Measurements from ENCODE around the gene KRT9. TPM values are rescaled to one million over a fixed set of nuclear protein-coding genes. Genes with fewer than 3 reads are reported as not detected.

Gene KRT9
- polyA plus RNA-seq, 2 of the 4 experiments (the other 2 are of a cell fraction), result not detected

DNA sequence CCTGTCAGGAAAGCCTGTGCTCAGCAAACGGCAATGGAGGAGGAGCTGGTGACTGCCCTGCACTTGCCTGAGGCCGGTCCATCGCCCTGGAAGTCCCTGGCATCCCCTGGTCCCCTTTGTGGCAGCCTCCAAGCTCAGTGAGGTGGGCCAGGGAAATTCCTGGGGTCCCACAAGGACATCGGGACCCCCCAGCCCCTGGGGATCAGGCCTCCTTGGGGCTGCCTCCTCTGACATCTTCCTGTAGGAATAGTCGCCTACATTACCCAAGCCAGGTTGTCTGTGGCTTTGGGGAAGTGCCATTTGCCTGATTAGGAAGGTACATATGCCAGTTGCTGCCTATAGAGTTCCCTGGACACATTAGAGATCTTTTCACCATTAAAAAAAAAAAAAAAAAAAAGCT, 7.1 kb upstream of the KRT9 start:
- ChIA-PET CTCF (interaction anchor here (0.6 to 3.1 kb wide), 23 partner anchors 9 to 825 kb away, joined by 3 to 44 read pairs (median 5); partner anchors contain the start of genes KRT17 and KRT35), POLR2A (interaction anchor here (0.6 to 1.0 kb wide), 4 partner anchors 29 to 110 kb away, joined by 3 to 7 read pairs (median 4); partner anchors contain the start of gene EIF1)
- 58% methylated on average over 5 of the region's 5 CpGs for WGBS (ENCODE audit: missing lambda C conversion rate)
- peak overlapping the region; percentile 70 for H3K4me2 ChIP-seq
- TF ChIP-seq, protein P1, sequence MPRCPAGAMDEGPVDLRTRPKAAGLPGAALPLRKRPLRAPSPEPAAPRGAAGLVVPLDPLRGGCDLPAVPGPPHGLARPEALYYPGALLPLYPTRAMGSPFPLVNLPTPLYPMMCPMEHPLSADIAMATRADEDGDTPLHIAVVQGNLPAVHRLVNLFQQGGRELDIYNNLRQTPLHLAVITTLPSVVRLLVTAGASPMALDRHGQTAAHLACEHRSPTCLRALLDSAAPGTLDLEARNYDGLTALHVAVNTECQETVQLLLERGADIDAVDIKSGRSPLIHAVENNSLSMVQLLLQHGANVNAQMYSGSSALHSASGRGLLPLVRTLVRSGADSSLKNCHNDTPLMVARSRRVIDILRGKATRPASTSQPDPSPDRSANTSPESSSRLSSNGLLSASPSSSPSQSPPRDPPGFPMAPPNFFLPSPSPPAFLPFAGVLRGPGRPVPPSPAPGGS (IDR thresholded peaks at IDR 0.05), result no peak
- no peak for TF ChIP-seq MYC (IDR thresholded peaks at IDR 0.05; ENCODE audit: borderline replicate concordance, low read length)
- no peak for TF ChIP-seq GATA3 (IDR thresholded peaks at IDR 0.05; ENCODE audit: borderline replicate concordance)
- no peak for TF ChIP-seq JUN (IDR thresholded peaks at IDR 0.05)
- TF ChIP-seq FOSB (CRISPR knock-in tag; IDR thresholded peaks at IDR 0.05), result no peak
- TF ChIP-seq, protein P2, sequence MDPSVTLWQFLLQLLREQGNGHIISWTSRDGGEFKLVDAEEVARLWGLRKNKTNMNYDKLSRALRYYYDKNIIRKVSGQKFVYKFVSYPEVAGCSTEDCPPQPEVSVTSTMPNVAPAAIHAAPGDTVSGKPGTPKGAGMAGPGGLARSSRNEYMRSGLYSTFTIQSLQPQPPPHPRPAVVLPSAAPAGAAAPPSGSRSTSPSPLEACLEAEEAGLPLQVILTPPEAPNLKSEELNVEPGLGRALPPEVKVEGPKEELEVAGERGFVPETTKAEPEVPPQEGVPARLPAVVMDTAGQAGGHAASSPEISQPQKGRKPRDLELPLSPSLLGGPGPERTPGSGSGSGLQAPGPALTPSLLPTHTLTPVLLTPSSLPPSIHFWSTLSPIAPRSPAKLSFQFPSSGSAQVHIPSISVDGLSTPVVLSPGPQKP (IDR thresholded peaks at IDR 0.05; ENCODE audit: low read depth, low read length), result no peak
- no peak for TF ChIP-seq RARB (CRISPR knock-in tag; IDR thresholded peaks at IDR 0.05)
- no peak for TF ChIP-seq ZFP36 (IDR thresholded peaks at IDR 0.05; ENCODE audit: borderline replicate concordance, partially characterized antibody)
- TF ChIP-seq NFE2L2 (conservative IDR thresholded peaks at IDR 0.05; ENCODE audit: low read length), result no peak
- no peak for TF ChIP-seq CBX2 (IDR thresholded peaks at IDR 0.05; ENCODE audit: borderline replicate concordance, low read depth)
- TF ChIP-seq, protein P3, sequence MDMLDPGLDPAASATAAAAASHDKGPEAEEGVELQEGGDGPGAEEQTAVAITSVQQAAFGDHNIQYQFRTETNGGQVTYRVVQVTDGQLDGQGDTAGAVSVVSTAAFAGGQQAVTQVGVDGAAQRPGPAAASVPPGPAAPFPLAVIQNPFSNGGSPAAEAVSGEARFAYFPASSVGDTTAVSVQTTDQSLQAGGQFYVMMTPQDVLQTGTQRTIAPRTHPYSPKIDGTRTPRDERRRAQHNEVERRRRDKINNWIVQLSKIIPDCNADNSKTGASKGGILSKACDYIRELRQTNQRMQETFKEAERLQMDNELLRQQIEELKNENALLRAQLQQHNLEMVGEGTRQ (IDR thresholded peaks at IDR 0.05), result no peak
- TF ChIP-seq RFX5 (IDR thresholded peaks at IDR 0.05), result no peak
- TF ChIP-seq EHF (CRISPR knock-in tag; IDR thresholded peaks at IDR 0.05), result no peak
- TF ChIP-seq HOXA7 (CRISPR knock-in tag; IDR thresholded peaks at IDR 0.05), result no peak
- no peak for TF ChIP-seq KDM1A (IDR thresholded peaks at IDR 0.05; ENCODE audit: low read depth)
- no peak for TF ChIP-seq EHMT2 (IDR thresholded peaks at IDR 0.05; ENCODE audit: low read depth)
- TF ChIP-seq, protein P4, sequence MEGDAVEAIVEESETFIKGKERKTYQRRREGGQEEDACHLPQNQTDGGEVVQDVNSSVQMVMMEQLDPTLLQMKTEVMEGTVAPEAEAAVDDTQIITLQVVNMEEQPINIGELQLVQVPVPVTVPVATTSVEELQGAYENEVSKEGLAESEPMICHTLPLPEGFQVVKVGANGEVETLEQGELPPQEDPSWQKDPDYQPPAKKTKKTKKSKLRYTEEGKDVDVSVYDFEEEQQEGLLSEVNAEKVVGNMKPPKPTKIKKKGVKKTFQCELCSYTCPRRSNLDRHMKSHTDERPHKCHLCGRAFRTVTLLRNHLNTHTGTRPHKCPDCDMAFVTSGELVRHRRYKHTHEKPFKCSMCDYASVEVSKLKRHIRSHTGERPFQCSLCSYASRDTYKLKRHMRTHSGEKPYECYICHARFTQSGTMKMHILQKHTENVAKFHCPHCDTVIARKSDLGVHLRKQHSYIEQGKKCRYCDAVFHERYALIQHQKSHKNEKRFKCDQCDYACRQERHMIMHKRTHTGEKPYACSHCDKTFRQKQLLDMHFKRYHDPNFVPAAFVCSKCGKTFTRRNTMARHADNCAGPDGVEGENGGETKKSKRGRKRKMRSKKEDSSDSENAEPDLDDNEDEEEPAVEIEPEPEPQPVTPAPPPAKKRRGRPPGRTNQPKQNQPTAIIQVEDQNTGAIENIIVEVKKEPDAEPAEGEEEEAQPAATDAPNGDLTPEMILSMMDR (IDR thresholded peaks at IDR 0.05), result no peak
- no peak for TF ChIP-seq CEBPB (IDR thresholded peaks at IDR 0.05)
- no peak for TF ChIP-seq ZSCAN20 (CRISPR knock-in tag; IDR thresholded peaks at IDR 0.05)
- H3K4me3 ChIP-seq, result no peak overlapping the region; the same call in 2 of the 3 replicates
- DNase-seq (ENCODE audit: low read depth in 1 of 2, low spot score in 1 of 2) (no peak), ATAC-seq (peak in 1 of 2 experiments; percentile 16; a peak in 3 of 6 replicates), FAIRE-seq (no peak)
- peaks cover 6% of the 10 kb centered on the region for H3K4me1 ChIP-seq
- no peaks in the 10 kb centered on the region for H3K9me3 ChIP-seq
- H3K27ac ChIP-seq, result no peak overlapping the region

DNA sequence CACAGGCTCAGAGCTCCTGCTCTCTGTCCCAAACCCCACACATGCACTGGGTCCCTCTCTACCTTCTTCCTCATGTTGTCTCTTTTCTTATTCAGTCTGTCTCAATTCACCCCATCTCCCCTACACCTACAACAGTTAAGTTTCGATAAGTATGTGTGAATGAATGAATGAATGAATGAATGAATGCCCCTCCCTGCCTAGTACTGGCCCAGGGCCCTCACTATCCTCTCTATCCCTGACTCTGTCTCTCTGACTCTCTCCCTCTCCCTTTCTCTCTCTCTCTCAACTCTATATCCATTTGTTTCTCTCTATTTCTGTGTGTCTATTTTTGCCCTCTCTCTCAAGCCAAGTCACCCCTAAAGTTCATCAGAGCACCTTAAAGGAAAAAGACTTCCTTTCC, 6.7 kb upstream of the KRT9 start:
- 79% methylated on average over 1 of the region's 1 CpG for WGBS (ENCODE audit: missing lambda C conversion rate)

More for the DNA sequence above, 6.7 kb upstream of the KRT9 start:
- TF ChIP-seq POLR2AphosphoS2 (conservative IDR thresholded peaks at IDR 0.05; ENCODE audit: low read length) (no peak), NR3C1 (IDR thresholded peaks at IDR 0.05) (no peak), MYC (IDR thresholded peaks at IDR 0.05; ENCODE audit: borderline replicate concordance, low read length) (no peak), KDM1A (IDR thresholded peaks at IDR 0.05; ENCODE audit: low read depth) (no peak), RARB (CRISPR knock-in tag; IDR thresholded peaks at IDR 0.05) (no peak), CBX8 (IDR thresholded peaks at IDR 0.05) (no peak), CHD2 (IDR thresholded peaks at IDR 0.05; ENCODE audit: low read length, partially characterized antibody) (no peak), RFX5 (IDR thresholded peaks at IDR 0.05) (no peak), CBX2 (IDR thresholded peaks at IDR 0.05; ENCODE audit: borderline replicate concordance, low read depth) (no peak), HEYL (CRISPR knock-in tag; IDR thresholded peaks at IDR 0.05) (no peak)
- TF ChIP-seq, protein P1 (IDR thresholded peaks at IDR 0.05), result no peak
- TF ChIP-seq, protein P5, sequence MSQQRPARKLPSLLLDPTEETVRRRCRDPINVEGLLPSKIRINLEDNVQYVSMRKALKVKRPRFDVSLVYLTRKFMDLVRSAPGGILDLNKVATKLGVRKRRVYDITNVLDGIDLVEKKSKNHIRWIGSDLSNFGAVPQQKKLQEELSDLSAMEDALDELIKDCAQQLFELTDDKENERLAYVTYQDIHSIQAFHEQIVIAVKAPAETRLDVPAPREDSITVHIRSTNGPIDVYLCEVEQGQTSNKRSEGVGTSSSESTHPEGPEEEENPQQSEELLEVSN (IDR thresholded peaks at IDR 0.05; ENCODE audit: borderline replicate concordance, low read depth), result no peak
- ChIA-PET POLR2A (no interaction called here), CTCF (interaction anchor here (0.6 to 3.1 kb wide), 21 partner anchors 9 to 1789 kb away, joined by 3 to 44 read pairs (median 5); partner anchors contain the start of genes KRT17 and KRT35)
- Histone ChIP-seq H3K9me3 (no peaks in the 10 kb centered on the region), H3K4me3 (no peak overlapping the region), H3K27ac (no peak overlapping the region), H3K4me2 (no peak overlapping the region), H3K4me1 (peaks cover 6% of the 10 kb centered on the region)
- FAIRE-seq, result no peak
- ATAC-seq, result no peak
- no peak for DNase-seq (ENCODE audit: low read depth in 1 of 2, low spot score in 1 of 2)

Data from A549 (cell line).